Measurements from ENCODE around the gene SMC2. TPM values are rescaled to one million over a fixed set of nuclear protein-coding genes. Genes with fewer than 3 reads are reported as not detected.

Gene SMC2
- total and polyA plus RNA-seq, 8 donors: 0.68 to 4.4 (median 2.2) TPM

GRCh38 chr9:104108315-104108714 is 14.2 kb downstream of the SMC2 start:
- intact Hi-C loops (cut with DNase I): no loop called here
- ATAC-seq: no peak
- Histone ChIP-seq H3K27ac (no peak overlapping the region), H3K4me1 (no peaks in the 10 kb centered on the region), H3K9me3 (no peaks in the 10 kb centered on the region), H3K4me3 (no peak overlapping the region), H3K27me3 (no peaks in the 10 kb centered on the region), H3K36me3 (peaks cover 0 to 8% (median 0%) of the 10 kb centered on the region in 3 donors)
- 93 to 94% methylated on average over 4 of the region's 4 CpGs for WGBS, 2 donors
- no peak for TF ChIP-seq CTCF (IDR thresholded peaks at IDR 0.05)
- no peak for FAIRE-seq
- DNase-seq: no peak

- ATAC-seq (no peak), FAIRE-seq (no peak), DNase-seq (no peak)
- Histone ChIP-seq H3K27ac (no peak overlapping the region), H3K27me3 (no peaks in the 10 kb centered on the region), H3K9me3 (no peaks in the 10 kb centered on the region), H3K36me3 (no peaks in the 10 kb centered on the region), H3K4me1 (no peaks in the 10 kb centered on the region), H3K4me3 (no peak overlapping the region)
- TF ChIP-seq CTCF (IDR thresholded peaks at IDR 0.05): no peak
- intact Hi-C loops (cut with DNase I): no loop called here
- 95 to 96% methylated on average over 2 of the region's 2 CpGs for WGBS, 2 donors
Measured at GRCh38 chr9:104110509-104110908, 16.4 kb downstream of the SMC2 start.

- H3K9me3 ChIP-seq: no peaks in the 10 kb centered on the region
- H3K4me1 ChIP-seq: no peaks in the 10 kb centered on the region
- H3K27me3 ChIP-seq: no peaks in the 10 kb centered on the region
- no peaks in the 10 kb centered on the region for H3K36me3 ChIP-seq
- ATAC-seq (no peak), DNase-seq (no peak), FAIRE-seq (no peak)
- intact Hi-C loops (cut with DNase I): no loop called here
- no peak overlapping the region for H3K4me3 ChIP-seq
- TF ChIP-seq CTCF (IDR thresholded peaks at IDR 0.05): no peak
- no peak overlapping the region for H3K27ac ChIP-seq
- 77% methylated on average over 6 of the region's 6 CpGs for WGBS, 2 donors
Measured at GRCh38 chr9:104118916-104119315, 24.8 kb downstream of the SMC2 start.

- H3K9me3 ChIP-seq: no peaks in the 10 kb centered on the region
- no peak for TF ChIP-seq CTCF (IDR thresholded peaks at IDR 0.05)
- FAIRE-seq: no peak
- intact Hi-C loops (cut with DNase I): no loop called here
- no peak overlapping the region for H3K4me3 ChIP-seq
- no peak for ATAC-seq
- H3K36me3 ChIP-seq: no peaks in the 10 kb centered on the region
- no peaks in the 10 kb centered on the region for H3K4me1 ChIP-seq
- DNase-seq: no peak
- H3K27ac ChIP-seq: no peak overlapping the region
- WGBS, 2 donors: 97 to 99% methylated on average over 5 of the region's 5 CpGs
- no peaks in the 10 kb centered on the region for H3K27me3 ChIP-seq
Measured at GRCh38 chr9:104121022-104121421, 26.9 kb downstream of the SMC2 start.

GRCh38 chr9:104138243-104138868 is 44.2 kb downstream of the SMC2 start:
- WGBS, 2 donors: 95 to 96% methylated on average over 3 of the region's 3 CpGs
- intact Hi-C loops (cut with DNase I): no loop called here
- Histone ChIP-seq H3K27ac (no peak overlapping the region), H3K4me1 (no peaks in the 10 kb centered on the region), H3K4me3 (no peak overlapping the region), H3K36me3 (no peaks in the 10 kb centered on the region), H3K9me3 (no peaks in the 10 kb centered on the region), H3K27me3 (no peaks in the 10 kb centered on the region)
- TF ChIP-seq CTCF (IDR thresholded peaks at IDR 0.05): no peak
- no peak for DNase-seq
- ATAC-seq: no peak
- no peak for FAIRE-seq
